K562 (cell line): ENCODE measurements around the gene KCNQ5.

Experiments
- CTCF ChIP-seq, 3 experiments: IDR thresholded peaks in 2 of 3; conservative IDR thresholded peaks in 1 of 3; 2 replicates each; pipeline ENCODE4 v1.5.1; 2011 to 2012; ENCODE audit warnings: low read length in 3 of 3, mild to moderate bottlenecking in 3 of 3, control low read depth in 2 of 3, improper control_type of control experiment in 1 of 3, inconsistent platforms in 1 of 3, low read depth in 1 of 3, mixed read lengths in 1 of 3, moderate library complexity in 1 of 3; ENCODE audit not compliant: insufficient read depth in 2 of 3
- POLR2AphosphoS5 ChIP-seq: IDR thresholded peaks from 2 replicates; pipeline ENCODE4 v1.6.1; 2011; ENCODE audit warnings: mild to moderate bottlenecking, low read depth, low read length, moderate library complexity; ENCODE audit not compliant: control insufficient read depth, insufficient read depth

- TF ChIP-seq CTCF (IDR thresholded peaks at IDR 0.05 in 2 of 3, conservative IDR thresholded peaks at IDR 0.05 in 1 of 3; ENCODE audit: insufficient read depth in 2 of 3, low read depth in 1 of 3, low read length in 3 of 3) = no peak
- no peak for TF ChIP-seq POLR2AphosphoS5
These were observed 239.2 kb downstream of the KCNQ5 start for GRCh38 chr6:72861059-72861458.
